CD14-positive monocyte (primary cell): ENCODE results near the gene HPRT1. TPM values are rescaled to one million over a fixed set of nuclear protein-coding genes. Genes with fewer than 3 reads are reported as not detected.

Source experiments
- DNase-seq, 3 donors: peaks; one replicate each; pipeline ENCODE4 v3.0.0-alpha.2; 2011 to 2022
- H2AFZ ChIP-seq: 2 replicates; pipeline ENCODE4 v1.6.0; 2012; ENCODE audit warnings: mild to moderate bottlenecking, low read depth, low read length, inconsistent platforms; ENCODE audit not compliant: insufficient read depth, poor library complexity, severe bottlenecking
- H3K27ac ChIP-seq, 2 donors: 1 replicate in 1 of 2; 2 replicates in 1 of 2; pipeline ENCODE4 v1.5.1; 2012 to 2013; ENCODE audit warnings: low read length in 2 of 2, control low read depth in 1 of 2, inconsistent platforms in 1 of 2, low read depth in 1 of 2, mild to moderate bottlenecking in 1 of 2
- H3K27me3 ChIP-seq, 2 donors: one replicate each; pipeline versions ENCODE4 v1.6.0 to v1.6.1; 2011 to 2013; ENCODE audit warnings: low read length in 2 of 2; ENCODE audit not compliant: control insufficient read depth in 2 of 2, insufficient read depth in 2 of 2
- H3K36me3 ChIP-seq, 2 donors: replicated peaks in 1 of 2; 1 replicate in 1 of 2; 2 replicates in 1 of 2; pipeline versions ENCODE4 v1.5.1 to v1.6.1; 2012 to 2013; ENCODE audit warnings: low read length in 2 of 2, control low read depth in 1 of 2, inconsistent platforms in 1 of 2, mild to moderate bottlenecking in 1 of 2; ENCODE audit not compliant: insufficient read depth in 2 of 2, control insufficient read depth in 1 of 2
- H3K4me1 ChIP-seq, 2 donors: 1 replicate in 1 of 2; 2 replicates in 1 of 2; pipeline versions ENCODE4 v1.5.1 to v1.6.1; 2012 to 2013; ENCODE audit warnings: low read length in 2 of 2, control low read depth in 1 of 2, inconsistent platforms in 1 of 2, mild to moderate bottlenecking in 1 of 2, moderate library complexity in 1 of 2; ENCODE audit not compliant: insufficient read depth in 2 of 2, control insufficient read depth in 1 of 2
- H3K4me2 ChIP-seq: replicated peaks from 2 replicates; pipeline ENCODE3; 2012; ENCODE audit warnings: low read length, moderate library complexity, mild to moderate bottlenecking; ENCODE audit not compliant: poor library complexity, severe bottlenecking; ENCODE audit errors: extremely low read depth
- H3K4me3 ChIP-seq, 3 experiments: fragments of 200-600 bp in 1 of 3; sonication (generic) in 1 of 3; replicated peaks in 1 of 3; 1 replicate in 2 of 3; 2 replicates in 1 of 3; pipeline ENCODE4 v1.5.1; 2011 to 2013; ENCODE audit warnings: low read length in 3 of 3, mild to moderate bottlenecking in 3 of 3, control low read depth in 2 of 3, low read depth in 2 of 3, inconsistent platforms in 1 of 3, moderate library complexity in 1 of 3
- H3K79me2 ChIP-seq: 2 replicates; pipeline ENCODE4 v1.6.0; 2012; ENCODE audit warnings: mild to moderate bottlenecking, control low read depth, inconsistent platforms, low read length, moderate library complexity; ENCODE audit not compliant: insufficient read depth
- H3K9ac ChIP-seq: 2 replicates; pipeline ENCODE4 v1.6.0; 2017; ENCODE audit warnings: low read length, mild to moderate bottlenecking; ENCODE audit not compliant: insufficient read depth, poor library complexity, severe bottlenecking
- H3K9me3 ChIP-seq, 2 donors: replicated peaks in 1 of 2; 1 replicate in 1 of 2; 2 replicates in 1 of 2; pipeline versions ENCODE4 v1.5.1 to v1.6.1; 2012 to 2013; ENCODE audit warnings: low read length in 2 of 2, control low read depth in 1 of 2; ENCODE audit not compliant: control insufficient read depth in 1 of 2, insufficient read depth in 1 of 2
- H4K20me1 ChIP-seq: 2 replicates; pipeline ENCODE4 v1.6.0; 2012; ENCODE audit warnings: mild to moderate bottlenecking, low read length, control low read depth, moderate library complexity; ENCODE audit not compliant: insufficient read depth
- H3K27ac Mint-ChIP-seq, 7 donors: one replicate each; pipeline ENCODE4 v1.8.0; 2020; ENCODE audit warnings: mild to moderate bottlenecking in 7 of 7, mixed read lengths in 7 of 7, moderate library complexity in 6 of 7, inconsistent platforms in 2 of 7
- H3K27me3 Mint-ChIP-seq, 3 donors: one replicate each; pipeline ENCODE4 v1.8.0; 2021 to 2022; ENCODE audit warnings: low read depth in 3 of 3, mild to moderate bottlenecking in 3 of 3, mixed read lengths in 3 of 3, moderate library complexity in 3 of 3, inconsistent platforms in 1 of 3
- H3K36me3 Mint-ChIP-seq, 2 donors: one replicate each; pipeline ENCODE4 v1.8.0; 2020; ENCODE audit warnings: mixed read lengths in 2 of 2, inconsistent platforms in 1 of 2, mild to moderate bottlenecking in 1 of 2
- H3K4me1 Mint-ChIP-seq: one replicate; pipeline ENCODE4 v1.8.0; 2020; ENCODE audit warnings: mild to moderate bottlenecking, mixed read lengths
- H3K4me3 Mint-ChIP-seq, 2 donors: one replicate each; pipeline ENCODE4 v1.8.0; 2020; ENCODE audit warnings: mild to moderate bottlenecking in 2 of 2, mixed read lengths in 2 of 2, moderate library complexity in 1 of 2
- H3K9me3 Mint-ChIP-seq, 7 donors: one replicate each; pipeline ENCODE4 v1.8.0; 2020 to 2022; ENCODE audit warnings: mixed read lengths in 7 of 7, mild to moderate bottlenecking in 6 of 7, moderate library complexity in 6 of 7, inconsistent platforms in 2 of 7
- CTCF ChIP-seq: fragments of 200-600 bp; IDR thresholded peaks from one replicate; pipeline ENCODE4 v1.8.0; 2022; ENCODE audit warnings: antibody characterized with exemption, mild to moderate bottlenecking
- WGBS: methylation state at CpG from one replicate; pipeline ENCODE4 v1.1.5; 2013; ENCODE audit warnings: missing lambda C conversion rate; ENCODE audit not compliant: insufficient coverage; 5-methylcytosine and 5-hydroxymethylcytosine counted together
- intact Hi-C, 2 donors: fragments of 100-400 bp; cut with micrococcal nuclease; formaldehyde crosslinking; loops; one replicate each; pipeline versions ENCODE4 v1.15.0 to v1.15.1; 2023
- polyA plus RNA-seq, 3 donors: library from polyadenylated mRNA; depleted of rRNA in 1 of 3; unstranded in 2 of 3; stranded (reverse) in 1 of 3; fragments of 300-500 nt in 2 of 3; fragments of >200 nt in 1 of 3; fragmentation: Illumina TruSeq in 2 of 3; gene quantifications; 1 replicate in 2 of 3; 2 replicates in 1 of 3; pipeline ENCODE4 v1.2.3, GENCODE V29; 2012 to 2021
- small RNA-seq: library from RNA; depleted of rRNA; stranded (forward); fragments of <200 nt; gene quantifications from one replicate; pipeline ENCODE3, GENCODE V24; 2012; ENCODE audit warnings: low read depth; ENCODE audit not compliant: insufficient read length

HPRT1 gene
- polyA plus RNA-seq, 3 donors, result 13.0 to 56.4 (median 54.5) TPM

GRCh38 chrX:134548257-134549201, 88.6 kb downstream of the HPRT1 start:
- 0% methylated on average over 9 of the region's 33 CpGs for WGBS
- H4K20me1 ChIP-seq, result no peaks in the 10 kb centered on the region
- H3K9me3 ChIP-seq, result peaks cover 0 to 9% of the 10 kb centered on the region in 2 donors
- H3K4me3 Mint-ChIP-seq, result peak overlapping the region; percentile 94 to 95
- H3K36me3 ChIP-seq, result no peaks in the 10 kb centered on the region
- peaks cover 29 to 39% of the 10 kb centered on the region in 2 donors for H3K4me1 ChIP-seq
- peak overlapping the region; percentile 46 for H3K9ac ChIP-seq
- H3K27ac Mint-ChIP-seq, result peak overlapping the region; percentile 61 to 92 (median 88)
- H2AFZ ChIP-seq, result peak overlapping the region; percentile 51
- peaks cover 4% of the 10 kb centered on the region in 2 donors for H3K36me3 Mint-ChIP-seq
- peak overlapping the region; percentile 42 to 48 for H3K27ac ChIP-seq
- peaks cover 18 to 70% of the 10 kb centered on the region in 2 donors for H3K27me3 ChIP-seq
- H3K4me1 Mint-ChIP-seq, result peaks cover 52% of the 10 kb centered on the region
- DNase-seq, result peak in 1 of 3 donors; percentile 2
- peaks cover 0 to 41% (median 11%) of the 10 kb centered on the region in 7 donors for H3K9me3 Mint-ChIP-seq
- peak overlapping the region; percentile 34 to 77 (median 46) for H3K4me3 ChIP-seq
- peaks cover 9 to 62% (median 53%) of the 10 kb centered on the region in 3 donors for H3K27me3 Mint-ChIP-seq
- peak overlapping the region; percentile 68 for H3K4me2 ChIP-seq
- intact Hi-C loops, result no loop called here
- no peak for TF ChIP-seq CTCF
- no peaks in the 10 kb centered on the region for H3K79me2 ChIP-seq

Small RNA genes within 50 kb of the gene (small RNA-seq; reads per million reads assigned to genes)
- gene AC004383.1 (not detected), gene MIR450A1 (3.3 reads per million, percentile 29 among the genes with 10 or more reads in this experiment), gene MIR450A2 (1.9 reads per million), gene MIR450B (8.0 reads per million, percentile 68 among the genes with 10 or more reads in this experiment), gene MIR503 (22.0 reads per million, percentile 88 among the genes with 10 or more reads in this experiment), gene MIR542 (4.3 reads per million, percentile 42 among the genes with 10 or more reads in this experiment)

Other genes starting within 250 kb of the HPRT1 start
- not detected for gene CCDC160, start 223.0 kb upstream of the HPRT1 start, polyA plus RNA-seq
- gene PHF6, start 86.9 kb upstream of the HPRT1 start, polyA plus RNA-seq, result 10 to 100 TPM in 1 of 3 donors, 1 to 10 TPM in 2; 3.5 to 13.0 (median 8.8) TPM
- gene PLAC1, start 198.3 kb downstream of the HPRT1 start, polyA plus RNA-seq, result not detected